ENCODE results near the gene GDI2. TPM values are rescaled to one million over a fixed set of nuclear protein-coding genes. Genes with fewer than 3 reads are reported as not detected.
"Not testable (repeated sequence)": the region's sequence is repeated elsewhere in the genome, so short reads cannot be mapped to it uniquely, and the experiment has no call there.

Gene GDI2
- total RNA-seq, 1 donor from 2014 or later: 174 TPM

DNA sequence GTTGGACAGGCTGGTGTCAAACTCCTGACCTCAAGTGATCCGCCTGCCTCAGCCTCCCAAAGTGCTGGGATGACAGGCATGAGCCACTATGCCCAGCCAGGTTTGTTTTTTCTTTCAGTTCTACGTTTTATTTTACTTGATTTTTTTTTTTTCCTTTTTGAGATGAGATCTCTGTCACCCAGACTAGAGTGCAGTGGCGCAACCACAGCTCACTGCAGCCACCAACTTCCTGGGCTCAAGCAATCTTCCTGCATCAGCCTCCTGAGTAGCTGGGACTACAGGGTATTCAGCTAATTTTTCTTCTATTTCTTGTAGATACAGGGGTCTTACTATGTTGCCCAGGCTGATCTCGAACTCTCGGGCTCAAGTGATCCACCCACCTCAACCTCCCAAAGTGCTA lies 24.3 kb downstream of the GDI2 start:
- Histone ChIP-seq H3K9me3 (no peaks in the 10 kb centered on the region), H3K36me3 (peaks cover 90% of the 10 kb centered on the region), H3K4me1 (no peaks in the 10 kb centered on the region), H3K27ac (no peak overlapping the region), H3K27me3 (no peaks in the 10 kb centered on the region), H3K4me3 (no peak overlapping the region)
- intact Hi-C loops (cut with DNase I): no loop called here
- TF ChIP-seq, protein P1, sequence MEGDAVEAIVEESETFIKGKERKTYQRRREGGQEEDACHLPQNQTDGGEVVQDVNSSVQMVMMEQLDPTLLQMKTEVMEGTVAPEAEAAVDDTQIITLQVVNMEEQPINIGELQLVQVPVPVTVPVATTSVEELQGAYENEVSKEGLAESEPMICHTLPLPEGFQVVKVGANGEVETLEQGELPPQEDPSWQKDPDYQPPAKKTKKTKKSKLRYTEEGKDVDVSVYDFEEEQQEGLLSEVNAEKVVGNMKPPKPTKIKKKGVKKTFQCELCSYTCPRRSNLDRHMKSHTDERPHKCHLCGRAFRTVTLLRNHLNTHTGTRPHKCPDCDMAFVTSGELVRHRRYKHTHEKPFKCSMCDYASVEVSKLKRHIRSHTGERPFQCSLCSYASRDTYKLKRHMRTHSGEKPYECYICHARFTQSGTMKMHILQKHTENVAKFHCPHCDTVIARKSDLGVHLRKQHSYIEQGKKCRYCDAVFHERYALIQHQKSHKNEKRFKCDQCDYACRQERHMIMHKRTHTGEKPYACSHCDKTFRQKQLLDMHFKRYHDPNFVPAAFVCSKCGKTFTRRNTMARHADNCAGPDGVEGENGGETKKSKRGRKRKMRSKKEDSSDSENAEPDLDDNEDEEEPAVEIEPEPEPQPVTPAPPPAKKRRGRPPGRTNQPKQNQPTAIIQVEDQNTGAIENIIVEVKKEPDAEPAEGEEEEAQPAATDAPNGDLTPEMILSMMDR (IDR thresholded peaks at IDR 0.05): no peak
- DNase-seq (no peak), ATAC-seq (no peak)

DNA sequence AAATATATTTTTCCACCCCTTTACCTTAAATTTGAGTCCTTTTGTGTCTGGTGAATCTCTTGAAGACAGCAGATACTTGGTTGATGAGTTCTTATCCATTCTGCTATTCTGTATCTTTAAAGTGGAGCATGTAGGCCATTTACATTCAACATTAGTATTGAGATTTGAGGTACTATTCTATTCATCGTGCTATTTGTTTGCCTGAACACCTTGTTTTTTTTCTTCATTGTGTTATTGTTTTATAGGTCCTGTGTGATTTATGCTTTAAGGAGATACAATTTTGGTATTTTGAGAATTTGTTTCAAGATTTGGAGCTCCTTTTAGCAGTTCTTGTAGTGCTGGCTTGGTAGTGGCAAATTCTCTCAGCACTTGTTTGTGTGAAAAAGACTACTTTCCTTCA lies 29.9 kb downstream of the GDI2 start:
- ATAC-seq: no peak
- DNase-seq: no peak
- Histone ChIP-seq H3K4me1 (no peaks in the 10 kb centered on the region), H3K9me3 (no peaks in the 10 kb centered on the region), H3K36me3 (peaks cover 67% of the 10 kb centered on the region), H3K27ac (no peak overlapping the region), H3K27me3 (no peaks in the 10 kb centered on the region), H3K4me3 (no peak overlapping the region)
- intact Hi-C loops (cut with DNase I): no loop called here
- TF ChIP-seq, protein P1 (IDR thresholded peaks at IDR 0.05): no peak

DNA sequence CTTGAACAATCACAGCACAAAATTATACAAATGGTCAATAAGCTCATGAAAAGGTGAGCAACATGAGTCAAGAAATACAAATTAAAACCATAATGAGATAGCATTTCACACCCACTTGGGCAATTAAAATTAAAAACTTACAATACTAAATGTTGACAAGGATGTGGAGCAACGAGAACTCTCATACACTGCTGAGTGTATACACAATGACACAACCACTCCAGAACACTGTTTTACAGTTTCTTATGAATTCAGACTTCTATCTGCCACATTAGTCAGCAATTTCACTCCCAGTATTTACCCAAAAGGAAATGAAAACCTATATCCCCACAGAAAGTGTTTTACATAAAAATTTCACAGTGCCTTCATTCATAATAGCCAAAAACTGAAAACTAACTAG lies 31.1 kb downstream of the GDI2 start:
- DNase-seq (no peak), ATAC-seq (no peak)
- intact Hi-C loops (cut with DNase I): no loop called here
- Histone ChIP-seq H3K4me1 (peaks cover 2% of the 10 kb centered on the region), H3K4me3 (no peak overlapping the region), H3K9me3 (no peaks in the 10 kb centered on the region), H3K27ac (no peak overlapping the region), H3K27me3 (no peaks in the 10 kb centered on the region), H3K36me3 (peaks cover 57% of the 10 kb centered on the region)
- TF ChIP-seq, protein P1 (IDR thresholded peaks at IDR 0.05): no peak

DNA sequence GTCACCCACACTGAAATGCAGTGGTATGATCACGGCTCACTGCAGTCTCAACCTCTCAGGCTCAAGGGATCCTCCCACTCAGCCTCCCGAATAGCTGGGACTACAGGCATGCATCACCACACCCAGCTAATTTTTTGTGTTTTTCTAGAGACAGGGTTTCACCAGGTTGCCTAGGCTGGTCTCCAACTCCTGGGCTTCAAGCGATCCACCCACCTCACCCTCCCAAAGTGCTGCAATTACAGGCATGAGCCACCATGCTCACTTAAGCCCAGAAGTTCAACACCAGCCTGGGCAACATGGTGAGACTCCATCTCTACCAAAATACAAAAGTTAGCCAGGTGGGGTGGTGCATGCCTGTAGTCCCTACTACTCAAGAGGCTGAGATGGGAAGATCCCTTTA lies 33.5 kb downstream of the GDI2 start:
- H3K27ac ChIP-seq: no peak overlapping the region
- intact Hi-C loops (cut with DNase I): no loop called here
- DNase-seq (no peak), ATAC-seq (no peak)
- peaks cover 22% of the 10 kb centered on the region for H3K4me1 ChIP-seq
- H3K9me3 ChIP-seq: no peaks in the 10 kb centered on the region
- H3K4me3 ChIP-seq: no peak overlapping the region
- peaks cover 37% of the 10 kb centered on the region for H3K36me3 ChIP-seq
- no peaks in the 10 kb centered on the region for H3K27me3 ChIP-seq
- TF ChIP-seq, protein P1 (IDR thresholded peaks at IDR 0.05): no peak

DNA sequence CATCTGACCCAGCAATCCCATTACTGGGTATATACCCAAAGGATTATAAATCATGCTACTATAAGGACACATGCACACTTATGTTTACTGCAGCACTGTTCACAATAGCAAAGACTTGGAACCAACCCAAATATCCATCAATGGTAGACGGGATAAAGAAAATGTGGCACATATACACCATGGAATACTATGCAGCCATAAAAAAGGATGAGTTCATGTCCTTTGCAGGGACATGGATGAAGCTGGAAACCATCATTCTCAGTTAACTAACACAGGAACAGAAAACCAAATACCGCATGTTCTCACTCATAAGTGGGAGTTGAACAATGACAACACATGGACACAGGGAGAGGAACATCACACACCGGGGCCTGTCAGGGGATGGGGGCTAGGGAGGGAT lies 35.5 kb downstream of the GDI2 start:
- H3K27ac ChIP-seq; H3K9me3 ChIP-seq; H3K27me3 ChIP-seq; DNase-seq; intact Hi-C loops (cut with DNase I); ATAC-seq; H3K4me3 ChIP-seq: not testable (repeated sequence)
- Histone ChIP-seq H3K4me1 (peaks cover 22% of the 10 kb centered on the region), H3K36me3 (peaks cover 33% of the 10 kb centered on the region)

DNA sequence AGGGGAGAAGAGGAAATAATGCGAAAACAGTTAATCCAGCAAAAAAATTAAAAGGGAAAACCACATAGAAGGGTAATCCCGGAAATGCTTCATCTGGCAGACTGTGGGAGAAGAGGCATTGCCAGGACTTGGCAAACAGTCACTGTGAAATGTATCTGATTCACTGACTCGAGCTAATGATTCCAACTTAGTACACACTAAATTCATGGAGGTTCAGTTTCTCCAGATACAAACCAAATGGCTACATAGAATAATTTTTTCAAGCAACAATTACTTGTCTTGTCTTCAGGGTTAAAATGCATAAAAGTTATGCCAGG lies 36.4 kb downstream of the GDI2 start:
- peaks cover 22% of the 10 kb centered on the region for H3K4me1 ChIP-seq
- DNase-seq (no peak), ATAC-seq (no peak)
- H3K27me3 ChIP-seq: no peaks in the 10 kb centered on the region
- H3K36me3 ChIP-seq: peaks cover 35% of the 10 kb centered on the region
- intact Hi-C loops (cut with DNase I): no loop called here
- no peaks in the 10 kb centered on the region for H3K9me3 ChIP-seq
- H3K4me3 ChIP-seq: no peak overlapping the region
- no peak overlapping the region for H3K27ac ChIP-seq
- TF ChIP-seq, protein P1 (IDR thresholded peaks at IDR 0.05): no peak

Data from upper lobe of right lung (tissue), 1 donor.